HepG2 (cell line): Measurements from ENCODE around the gene BICRAL. TPM values are rescaled to one million over a fixed set of nuclear protein-coding genes. Genes with fewer than 3 reads are reported as not detected.

Source experiments
- EP300 ChIP-seq, 3 experiments: sonication (generic) in 1 of 3; formaldehyde crosslinking in 1 of 3; IDR thresholded peaks; 2 replicates each; pipeline versions ENCODE4 v1.5.1 to v1.6.1; 2011 to 2020; ENCODE audit warnings: low read depth in 2 of 3, low read length in 2 of 3, borderline replicate concordance in 1 of 3, improper control_type of control experiment in 1 of 3, mild to moderate bottlenecking in 1 of 3, missing genetic modification reagents in 1 of 3, moderate library complexity in 1 of 3
- FOXJ3 ChIP-seq: sonication (generic); formaldehyde crosslinking; IDR thresholded peaks from 2 replicates; pipeline ENCODE4 v1.4.0; 2020; ENCODE audit warnings: missing genetic modification reagents, mild to moderate bottlenecking, borderline replicate concordance
- POLR2AphosphoS2 ChIP-seq: IDR thresholded peaks from 2 replicates; pipeline ENCODE4 v1.6.1; 2011; ENCODE audit warnings: low read depth, low read length, improper control_type of control experiment
- PPARG ChIP-seq: conservative IDR thresholded peaks from 2 replicates; pipeline ENCODE4 v1.6.1; 2016; ENCODE audit warnings: missing biosample characterization, missing genetic modification reagents
- SALL2 ChIP-seq: sonication (generic); formaldehyde crosslinking; IDR thresholded peaks from 2 replicates; pipeline ENCODE4 v1.8.1; 2023; ENCODE audit warnings: mild to moderate bottlenecking, missing genetic modification reagents, inconsistent platforms
- THAP11 ChIP-seq: IDR thresholded peaks from 2 replicates; pipeline ENCODE4 v1.6.1; 2016; ENCODE audit warnings: missing biosample characterization, missing genetic modification reagents
- ZSCAN31 ChIP-seq: sonication (generic); formaldehyde crosslinking; IDR thresholded peaks from 2 replicates; pipeline ENCODE4 v1.5.0; 2020; ENCODE audit warnings: low read depth, mild to moderate bottlenecking, missing genetic modification reagents
- polyA plus RNA-seq, 8 experiments: library from polyadenylated mRNA; depleted of rRNA in 3 of 8; stranded (reverse) in 7 of 8; unstranded in 1 of 8; fragments of >200 nt; fragmentation: Illumina TruSeq in 4 of 8; extraction: Trizol in 4 of 8; gene quantifications; 2 replicates each; pipeline versions ENCODE4 v1.2.1 to v1.2.3, GENCODE V29; 2011 to 2016; ENCODE audit warnings: low read depth in 4 of 8, missing spikeins in 1 of 8, mixed read lengths in 1 of 8; ENCODE audit not compliant: insufficient read depth in 1 of 8
- total RNA-seq, 5 experiments: library from RNA; depleted of rRNA; stranded (reverse); fragments of >200 nt; fragmentation: Illumina TruSeq; extraction: Trizol; gene quantifications; 2 replicates each; pipeline ENCODE4 v1.2.3, GENCODE V29; 2016; ENCODE audit warnings: low read depth in 1 of 5
- TF ChIP-seq, protein P1 (sequence below): sonication (generic); formaldehyde crosslinking; IDR thresholded peaks from 2 replicates; pipeline ENCODE4 v1.5.1; 2020; ENCODE audit warnings: missing genetic modification reagents, mild to moderate bottlenecking, borderline replicate concordance
- TF ChIP-seq, protein P2 (sequence below): IDR thresholded peaks from 2 replicates; pipeline ENCODE4 v1.6.1; 2018; ENCODE audit warnings: missing genetic modification reagents
- TF ChIP-seq, protein P3 (sequence below), 2 experiments: fragments of 450-650 bp in 1 of 2; sonication (generic) in 1 of 2; formaldehyde crosslinking; IDR thresholded peaks; 2 replicates each; pipeline versions ENCODE4 v1.5.0 to v1.8.0; 2020 to 2022; ENCODE audit warnings: mild to moderate bottlenecking in 1 of 2, missing genetic modification reagents in 1 of 2
- TF ChIP-seq, protein P4 (sequence below): sonication (generic); formaldehyde crosslinking; IDR thresholded peaks from 2 replicates; pipeline ENCODE4 v1.4.0; 2020; ENCODE audit warnings: missing genetic modification reagents, mild to moderate bottlenecking, borderline replicate concordance
- TF ChIP-seq, protein P5 (sequence below): sonication (generic); formaldehyde crosslinking; IDR thresholded peaks from 2 replicates; pipeline ENCODE4 v1.4.0; 2020; ENCODE audit warnings: missing genetic modification reagents
- TF ChIP-seq, protein P6 (sequence below): sonication (generic); formaldehyde crosslinking; conservative IDR thresholded peaks from 2 replicates; pipeline ENCODE4 v1.8.0; 2022; ENCODE audit warnings: missing genetic modification reagents
- TF ChIP-seq, protein P7 (sequence below): sonication (generic); formaldehyde crosslinking; IDR thresholded peaks from 2 replicates; pipeline ENCODE4 v1.9.0; 2022; ENCODE audit warnings: low read depth, missing genetic modification reagents

The BICRAL gene
- total and polyA plus RNA-seq, 2 of the 13 experiments (the other 11 are each of a cell fraction or from before 2014, with no cell fraction given), result 5.0 to 13.5 TPM

DNA sequence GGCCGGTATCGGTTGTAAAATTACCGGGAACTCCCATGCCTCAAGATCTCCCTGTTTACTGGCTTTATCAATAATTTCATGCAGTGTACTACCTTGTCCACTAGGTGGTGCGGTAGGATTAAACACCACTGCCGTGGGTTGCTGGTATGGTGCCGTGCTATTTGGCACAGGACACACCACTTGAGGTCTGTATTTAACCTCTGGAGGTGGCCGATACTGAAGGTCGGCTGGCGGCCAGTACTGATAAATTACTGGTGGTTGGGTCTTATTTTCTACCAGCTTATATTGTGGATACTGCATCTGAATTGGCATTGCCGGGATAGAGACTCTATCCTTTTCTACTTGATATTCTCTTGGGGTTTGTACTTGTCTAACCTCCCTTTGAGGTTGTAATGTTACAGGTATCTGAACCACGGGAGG lies 119.7 kb downstream of the BICRAL start (continued):
- TF ChIP-seq, protein P1, sequence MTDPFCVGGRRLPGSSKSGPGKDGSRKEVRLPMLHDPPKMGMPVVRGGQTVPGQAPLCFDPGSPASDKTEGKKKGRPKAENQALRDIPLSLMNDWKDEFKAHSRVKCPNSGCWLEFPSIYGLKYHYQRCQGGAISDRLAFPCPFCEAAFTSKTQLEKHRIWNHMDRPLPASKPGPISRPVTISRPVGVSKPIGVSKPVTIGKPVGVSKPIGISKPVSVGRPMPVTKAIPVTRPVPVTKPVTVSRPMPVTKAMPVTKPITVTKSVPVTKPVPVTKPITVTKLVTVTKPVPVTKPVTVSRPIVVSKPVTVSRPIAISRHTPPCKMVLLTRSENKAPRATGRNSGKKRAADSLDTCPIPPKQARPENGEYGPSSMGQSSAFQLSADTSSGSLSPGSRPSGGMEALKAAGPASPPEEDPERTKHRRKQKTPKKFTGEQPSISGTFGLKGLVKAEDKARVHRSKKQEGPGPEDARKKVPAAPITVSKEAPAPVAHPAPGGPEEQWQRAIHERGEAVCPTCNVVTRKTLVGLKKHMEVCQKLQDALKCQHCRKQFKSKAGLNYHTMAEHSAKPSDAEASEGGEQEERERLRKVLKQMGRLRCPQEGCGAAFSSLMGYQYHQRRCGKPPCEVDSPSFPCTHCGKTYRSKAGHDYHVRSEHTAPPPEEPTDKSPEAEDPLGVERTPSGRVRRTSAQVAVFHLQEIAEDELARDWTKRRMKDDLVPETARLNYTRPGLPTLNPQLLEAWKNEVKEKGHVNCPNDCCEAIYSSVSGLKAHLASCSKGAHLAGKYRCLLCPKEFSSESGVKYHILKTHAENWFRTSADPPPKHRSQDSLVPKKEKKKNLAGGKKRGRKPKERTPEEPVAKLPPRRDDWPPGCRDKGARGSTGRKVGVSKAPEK, result peak; percentile 82; the same call in 1 of the 2 replicates
- TF ChIP-seq, protein P2, sequence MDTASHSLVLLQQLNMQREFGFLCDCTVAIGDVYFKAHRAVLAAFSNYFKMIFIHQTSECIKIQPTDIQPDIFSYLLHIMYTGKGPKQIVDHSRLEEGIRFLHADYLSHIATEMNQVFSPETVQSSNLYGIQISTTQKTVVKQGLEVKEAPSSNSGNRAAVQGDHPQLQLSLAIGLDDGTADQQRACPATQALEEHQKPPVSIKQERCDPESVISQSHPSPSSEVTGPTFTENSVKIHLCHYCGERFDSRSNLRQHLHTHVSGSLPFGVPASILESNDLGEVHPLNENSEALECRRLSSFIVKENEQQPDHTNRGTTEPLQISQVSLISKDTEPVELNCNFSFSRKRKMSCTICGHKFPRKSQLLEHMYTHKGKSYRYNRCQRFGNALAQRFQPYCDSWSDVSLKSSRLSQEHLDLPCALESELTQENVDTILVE, result peak; percentile 32; the same call in 1 of the 2 replicates
- TF ChIP-seq EP300 (IDR thresholded peaks at IDR 0.05; ENCODE audit: low read depth in 2 of 2, low read length in 2 of 2) (0 out of 4 replicates have a peak, but pooled peaks of 1 of the 2 experiments have one; percentile 16), EP300 (CRISPR knock-in tag; IDR thresholded peaks at IDR 0.05; ENCODE audit: borderline replicate concordance) (no peak), POLR2AphosphoS2 (no peak), FOXJ3 (CRISPR knock-in tag) (peak; percentile 62; the same call in 1 of the 2 replicates), THAP11 (CRISPR knock-in tag) (peak; percentile 83), ZSCAN31 (CRISPR knock-in tag) (0 out of 2 replicates have a peak, but pooled peaks have one; percentile 48), PPARG (CRISPR knock-in tag) (0 out of 2 replicates have a peak, but pooled peaks have one; percentile 18), SALL2 (CRISPR knock-in tag) (no peak)
- TF ChIP-seq, protein P3, sequence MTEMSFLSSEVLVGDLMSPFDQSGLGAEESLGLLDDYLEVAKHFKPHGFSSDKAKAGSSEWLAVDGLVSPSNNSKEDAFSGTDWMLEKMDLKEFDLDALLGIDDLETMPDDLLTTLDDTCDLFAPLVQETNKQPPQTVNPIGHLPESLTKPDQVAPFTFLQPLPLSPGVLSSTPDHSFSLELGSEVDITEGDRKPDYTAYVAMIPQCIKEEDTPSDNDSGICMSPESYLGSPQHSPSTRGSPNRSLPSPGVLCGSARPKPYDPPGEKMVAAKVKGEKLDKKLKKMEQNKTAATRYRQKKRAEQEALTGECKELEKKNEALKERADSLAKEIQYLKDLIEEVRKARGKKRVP (CRISPR knock-in tag; IDR thresholded peaks at IDR 0.05), result 0 out of 4 replicates have a peak, but pooled peaks of 1 of the 2 experiments have one; percentile 48
- TF ChIP-seq, protein P4, sequence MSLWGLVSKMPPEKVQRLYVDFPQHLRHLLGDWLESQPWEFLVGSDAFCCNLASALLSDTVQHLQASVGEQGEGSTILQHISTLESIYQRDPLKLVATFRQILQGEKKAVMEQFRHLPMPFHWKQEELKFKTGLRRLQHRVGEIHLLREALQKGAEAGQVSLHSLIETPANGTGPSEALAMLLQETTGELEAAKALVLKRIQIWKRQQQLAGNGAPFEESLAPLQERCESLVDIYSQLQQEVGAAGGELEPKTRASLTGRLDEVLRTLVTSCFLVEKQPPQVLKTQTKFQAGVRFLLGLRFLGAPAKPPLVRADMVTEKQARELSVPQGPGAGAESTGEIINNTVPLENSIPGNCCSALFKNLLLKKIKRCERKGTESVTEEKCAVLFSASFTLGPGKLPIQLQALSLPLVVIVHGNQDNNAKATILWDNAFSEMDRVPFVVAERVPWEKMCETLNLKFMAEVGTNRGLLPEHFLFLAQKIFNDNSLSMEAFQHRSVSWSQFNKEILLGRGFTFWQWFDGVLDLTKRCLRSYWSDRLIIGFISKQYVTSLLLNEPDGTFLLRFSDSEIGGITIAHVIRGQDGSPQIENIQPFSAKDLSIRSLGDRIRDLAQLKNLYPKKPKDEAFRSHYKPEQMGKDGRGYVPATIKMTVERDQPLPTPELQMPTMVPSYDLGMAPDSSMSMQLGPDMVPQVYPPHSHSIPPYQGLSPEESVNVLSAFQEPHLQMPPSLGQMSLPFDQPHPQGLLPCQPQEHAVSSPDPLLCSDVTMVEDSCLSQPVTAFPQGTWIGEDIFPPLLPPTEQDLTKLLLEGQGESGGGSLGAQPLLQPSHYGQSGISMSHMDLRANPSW, result 0 out of 2 replicates have a peak, but pooled peaks have one; percentile 81
- TF ChIP-seq, protein P5, sequence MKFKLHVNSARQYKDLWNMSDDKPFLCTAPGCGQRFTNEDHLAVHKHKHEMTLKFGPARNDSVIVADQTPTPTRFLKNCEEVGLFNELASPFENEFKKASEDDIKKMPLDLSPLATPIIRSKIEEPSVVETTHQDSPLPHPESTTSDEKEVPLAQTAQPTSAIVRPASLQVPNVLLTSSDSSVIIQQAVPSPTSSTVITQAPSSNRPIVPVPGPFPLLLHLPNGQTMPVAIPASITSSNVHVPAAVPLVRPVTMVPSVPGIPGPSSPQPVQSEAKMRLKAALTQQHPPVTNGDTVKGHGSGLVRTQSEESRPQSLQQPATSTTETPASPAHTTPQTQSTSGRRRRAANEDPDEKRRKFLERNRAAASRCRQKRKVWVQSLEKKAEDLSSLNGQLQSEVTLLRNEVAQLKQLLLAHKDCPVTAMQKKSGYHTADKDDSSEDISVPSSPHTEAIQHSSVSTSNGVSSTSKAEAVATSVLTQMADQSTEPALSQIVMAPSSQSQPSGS (CRISPR knock-in tag), result peak; percentile 26; the same call in 1 of the 2 replicates
- TF ChIP-seq, protein P6, sequence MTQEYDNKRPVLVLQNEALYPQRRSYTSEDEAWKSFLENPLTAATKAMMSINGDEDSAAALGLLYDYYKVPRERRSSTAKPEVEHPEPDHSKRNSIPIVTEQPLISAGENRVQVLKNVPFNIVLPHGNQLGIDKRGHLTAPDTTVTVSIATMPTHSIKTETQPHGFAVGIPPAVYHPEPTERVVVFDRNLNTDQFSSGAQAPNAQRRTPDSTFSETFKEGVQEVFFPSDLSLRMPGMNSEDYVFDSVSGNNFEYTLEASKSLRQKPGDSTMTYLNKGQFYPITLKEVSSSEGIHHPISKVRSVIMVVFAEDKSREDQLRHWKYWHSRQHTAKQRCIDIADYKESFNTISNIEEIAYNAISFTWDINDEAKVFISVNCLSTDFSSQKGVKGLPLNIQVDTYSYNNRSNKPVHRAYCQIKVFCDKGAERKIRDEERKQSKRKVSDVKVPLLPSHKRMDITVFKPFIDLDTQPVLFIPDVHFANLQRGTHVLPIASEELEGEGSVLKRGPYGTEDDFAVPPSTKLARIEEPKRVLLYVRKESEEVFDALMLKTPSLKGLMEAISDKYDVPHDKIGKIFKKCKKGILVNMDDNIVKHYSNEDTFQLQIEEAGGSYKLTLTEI, result no peak
- TF ChIP-seq, protein P7, sequence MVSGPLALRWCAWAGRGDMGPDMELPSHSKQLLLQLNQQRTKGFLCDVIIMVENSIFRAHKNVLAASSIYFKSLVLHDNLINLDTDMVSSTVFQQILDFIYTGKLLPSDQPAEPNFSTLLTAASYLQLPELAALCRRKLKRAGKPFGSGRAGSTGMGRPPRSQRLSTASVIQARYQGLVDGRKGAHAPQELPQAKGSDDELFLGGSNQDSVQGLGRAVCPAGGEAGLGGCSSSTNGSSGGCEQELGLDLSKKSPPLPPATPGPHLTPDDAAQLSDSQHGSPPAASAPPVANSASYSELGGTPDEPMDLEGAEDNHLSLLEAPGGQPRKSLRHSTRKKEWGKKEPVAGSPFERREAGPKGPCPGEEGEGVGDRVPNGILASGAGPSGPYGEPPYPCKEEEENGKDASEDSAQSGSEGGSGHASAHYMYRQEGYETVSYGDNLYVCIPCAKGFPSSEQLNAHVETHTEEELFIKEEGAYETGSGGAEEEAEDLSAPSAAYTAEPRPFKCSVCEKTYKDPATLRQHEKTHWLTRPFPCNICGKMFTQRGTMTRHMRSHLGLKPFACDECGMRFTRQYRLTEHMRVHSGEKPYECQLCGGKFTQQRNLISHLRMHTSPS (CRISPR knock-in tag), result 0 out of 2 replicates have a peak, but pooled peaks have one; percentile 27
